GM18909 (cell line): ENCODE measurements around the gene PHKG2.
A peak's percentile ranks its signal among the peaks of the same experiment; 100 is the strongest.

Experiments used
- ATAC-seq: cut with Tn5 transposase; IDR thresholded peaks from one replicate; pipeline ENCODE4 v1.9.1; 2021; ENCODE audit warnings: mild to moderate bottlenecking; ENCODE audit not compliant: unreplicated experiment, poor library complexity

PHKG2 gene

GRCh38 chr16:30753596-30753995 is 5.4 kb downstream of the PHKG2 start:
- ATAC-seq = no peak

DNA sequence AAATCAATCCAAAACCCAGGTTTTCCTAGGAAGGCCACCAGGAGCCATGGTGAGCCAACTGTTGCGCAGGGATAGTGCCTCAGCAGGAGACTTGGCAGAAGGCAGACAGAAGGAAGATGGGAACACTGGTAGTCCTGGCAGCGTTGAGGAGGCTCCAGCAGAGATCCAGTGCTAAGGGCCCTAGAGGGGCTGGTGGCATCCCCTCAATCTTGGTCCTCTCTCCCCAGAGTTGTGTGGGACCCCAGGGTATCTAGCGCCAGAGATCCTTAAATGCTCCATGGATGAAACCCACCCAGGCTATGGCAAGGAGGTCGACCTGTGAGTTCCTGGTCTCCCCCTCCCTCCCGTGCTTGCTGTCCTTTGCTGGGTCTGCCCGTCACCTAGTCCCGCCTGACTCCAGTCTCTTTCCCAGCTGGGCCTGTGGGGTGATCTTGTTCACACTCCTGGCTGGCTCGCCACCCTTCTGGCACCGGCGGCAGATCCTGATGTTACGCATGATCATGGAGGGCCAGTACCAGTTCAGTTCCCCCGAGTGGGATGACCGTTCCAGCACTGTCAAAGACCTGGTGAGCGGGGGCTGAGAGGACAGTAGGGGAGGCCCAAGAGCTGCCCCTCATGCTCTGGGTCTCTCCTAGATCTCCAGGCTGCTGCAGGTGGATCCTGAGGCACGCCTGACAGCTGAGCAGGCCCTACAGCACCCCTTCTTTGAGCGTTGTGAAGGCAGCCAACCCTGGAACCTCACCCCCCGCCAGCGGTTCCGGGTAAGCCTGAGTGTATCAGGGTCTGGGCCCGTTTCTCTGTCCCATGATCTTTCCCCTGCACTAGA is 7.9 kb downstream of the PHKG2 start:
- ATAC-seq = no peak

DNA sequence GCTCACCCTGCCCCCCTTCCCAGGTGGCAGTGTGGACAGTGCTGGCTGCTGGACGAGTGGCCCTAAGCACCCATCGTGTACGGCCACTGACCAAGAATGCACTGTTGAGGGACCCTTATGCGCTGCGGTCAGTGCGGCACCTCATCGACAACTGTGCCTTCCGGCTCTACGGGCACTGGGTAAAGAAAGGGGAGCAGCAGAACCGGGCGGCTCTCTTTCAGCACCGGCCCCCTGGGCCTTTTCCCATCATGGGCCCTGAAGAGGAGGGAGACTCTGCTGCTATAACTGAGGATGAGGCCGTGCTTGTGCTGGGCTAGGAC is 8.5 kb downstream of the PHKG2 start:
- ATAC-seq = no peak

DNA sequence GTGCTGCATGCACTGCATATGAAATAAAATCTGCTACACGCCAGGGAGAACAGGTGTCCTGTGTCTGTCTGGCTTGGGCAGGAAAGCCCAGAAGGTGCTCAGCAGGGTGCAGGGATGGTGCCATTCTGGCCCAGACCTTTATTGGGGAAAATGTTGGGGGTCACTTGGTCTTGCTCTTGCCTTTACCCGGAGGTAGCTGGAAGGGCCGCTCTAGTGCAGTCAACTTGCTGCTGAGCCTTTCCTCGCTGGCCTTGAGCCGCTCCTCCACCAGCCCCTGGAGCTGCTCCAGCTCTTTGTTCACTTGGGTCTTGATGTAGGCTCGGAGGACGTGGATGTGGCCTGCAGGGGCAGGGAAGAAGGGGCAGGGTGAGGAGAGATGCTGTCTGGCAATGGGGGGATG is 9.1 kb downstream of the PHKG2 start:
- ATAC-seq = no peak

DNA sequence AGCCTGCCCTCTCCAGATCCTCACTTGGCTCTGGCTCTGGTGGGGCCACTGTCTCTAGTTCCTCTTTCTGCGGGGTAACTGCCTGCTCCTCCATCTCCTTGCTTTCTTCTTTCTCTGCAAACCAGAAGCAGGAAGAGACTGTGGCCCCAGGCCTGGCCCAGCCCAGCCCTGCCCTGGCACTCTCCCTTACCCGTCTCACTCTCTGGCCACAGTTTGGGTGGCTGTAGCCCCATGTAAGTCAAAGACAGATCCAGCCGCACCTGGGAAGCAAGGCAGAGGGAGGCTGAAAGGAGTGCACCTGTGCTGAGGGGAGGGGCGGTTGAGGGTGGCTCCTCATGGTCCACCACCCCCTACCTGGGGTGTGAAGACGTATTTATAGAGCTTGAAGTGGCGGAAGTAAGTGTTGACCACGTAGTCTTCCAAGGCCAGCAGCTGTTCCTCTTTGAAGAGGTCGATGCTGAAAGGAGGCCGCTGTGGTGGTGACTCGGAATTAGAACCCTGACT is 10.8 kb downstream of the PHKG2 start:
- no peak for ATAC-seq

- no peak for ATAC-seq
These were observed 11.9 kb downstream of the PHKG2 start for GRCh38 chr16:30760001-30760559.

GRCh38 chr16:30760577-30761426 is 12.6 kb downstream of the PHKG2 start:
- no peak for ATAC-seq

DNA sequence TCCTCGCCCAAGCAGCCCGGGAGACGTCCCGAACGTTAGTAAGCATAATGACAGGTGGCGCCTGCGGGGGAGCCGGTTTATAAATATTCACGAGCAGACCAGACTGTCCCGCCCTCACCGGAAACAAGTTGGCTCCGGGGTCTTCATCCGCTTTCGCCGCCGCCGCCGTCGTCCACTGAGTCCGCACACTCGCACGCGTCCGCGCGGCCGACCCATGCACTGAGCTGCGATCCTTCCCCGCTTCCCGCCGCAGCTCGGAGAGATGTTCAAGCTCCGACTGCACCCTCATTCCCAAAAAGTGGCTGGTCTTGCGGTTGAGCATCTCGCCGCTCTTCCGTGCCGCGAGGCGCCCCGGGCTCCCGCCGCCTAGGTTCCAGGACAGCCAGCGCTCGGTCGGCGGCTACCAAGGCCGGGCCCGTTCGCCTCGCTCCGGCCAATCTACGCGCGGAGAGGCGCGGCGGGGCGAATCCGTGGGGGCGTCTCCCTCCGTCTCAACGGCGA is 13.3 kb downstream of the PHKG2 start:
- peak; percentile 31 for ATAC-seq

GRCh38 chr16:30761928-30762902 is 14.0 kb downstream of the PHKG2 start, which contains the start of the genes CFAP119 and RNF40:
Gene CFAP119, minus strand, starts transcription at chr16:30762062. Its CDS starts 314 bp downstream, at chr16:30761748.
Gene RNF40, plus strand, starts transcription at chr16:30762322. Its CDS starts 224 bp downstream, at chr16:30762546.
- ATAC-seq = peak; percentile 89

DNA sequence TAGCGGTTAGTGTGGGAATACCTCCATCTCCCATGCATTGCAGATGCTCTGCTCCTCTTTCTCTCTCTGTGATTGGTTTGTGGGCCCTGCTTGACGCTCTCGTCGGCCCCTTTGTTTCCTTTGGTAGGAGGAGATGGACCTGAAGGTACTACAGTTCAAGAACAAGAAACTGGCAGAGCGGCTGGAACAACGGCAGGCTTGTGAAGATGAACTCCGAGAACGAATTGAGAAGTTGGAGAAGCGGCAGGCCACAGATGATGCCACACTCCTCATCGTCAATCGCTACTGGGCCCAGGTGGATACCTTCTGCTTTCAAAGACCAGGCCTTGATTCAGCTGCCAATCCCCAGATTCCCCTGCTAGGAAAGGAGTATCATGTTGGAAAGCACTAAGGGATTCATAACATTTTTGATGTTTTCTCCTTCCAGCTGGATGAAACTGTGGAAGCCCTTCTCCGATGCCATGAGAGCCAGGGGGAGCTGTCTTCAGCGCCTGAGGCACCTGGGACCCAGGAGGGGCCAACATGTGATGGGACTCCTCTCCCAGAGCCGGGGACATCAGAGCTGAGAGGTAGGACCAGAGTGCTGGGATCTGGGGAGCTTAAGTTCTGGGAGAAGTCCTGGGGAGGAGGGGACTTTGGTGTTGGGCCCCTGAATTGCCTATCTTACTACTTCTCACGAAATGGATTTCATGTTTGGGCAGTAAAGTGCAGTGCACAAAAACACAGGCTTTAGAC is 14.9 kb downstream of the PHKG2 start:
- no peak for ATAC-seq

- ATAC-seq = no peak
These were observed 15.9 kb downstream of the PHKG2 start for GRCh38 chr16:30764086-30764485.

DNA sequence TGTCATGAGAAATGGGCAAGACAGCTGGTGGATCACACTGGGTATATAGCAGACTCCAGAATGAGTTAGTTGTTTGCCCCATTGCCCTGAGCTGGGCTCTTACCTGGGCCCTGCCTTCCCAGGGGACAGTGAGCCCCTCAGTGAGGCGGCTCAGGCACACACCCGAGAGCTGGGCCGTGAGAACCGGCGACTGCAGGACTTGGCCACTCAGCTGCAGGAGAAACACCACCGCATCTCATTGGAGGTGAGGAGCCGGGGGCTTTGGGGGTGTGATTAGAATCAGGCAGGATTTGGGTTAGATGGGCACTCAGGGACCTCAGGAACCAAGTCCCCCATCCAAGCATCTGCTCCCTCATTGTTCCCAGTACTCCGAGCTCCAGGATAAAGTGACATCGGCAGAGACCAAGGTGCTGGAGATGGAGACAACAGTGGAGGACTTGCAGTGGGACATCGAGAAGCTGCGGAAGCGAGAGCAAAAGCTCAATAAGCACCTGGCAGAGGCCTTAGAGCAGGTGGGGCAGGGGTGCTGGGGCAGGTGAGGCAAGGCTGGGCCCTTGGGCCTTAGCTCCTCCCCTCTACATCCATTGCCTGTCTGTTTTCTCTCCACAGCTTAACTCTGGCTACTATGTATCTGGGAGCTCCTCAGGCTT is 16.7 kb downstream of the PHKG2 start:
- no peak for ATAC-seq

- no peak for ATAC-seq
These were observed 18.1 kb downstream of the PHKG2 start for GRCh38 chr16:30766206-30766932.

GRCh38 chr16:30766933-30767284 is 18.7 kb downstream of the PHKG2 start:
- ATAC-seq = no peak

DNA sequence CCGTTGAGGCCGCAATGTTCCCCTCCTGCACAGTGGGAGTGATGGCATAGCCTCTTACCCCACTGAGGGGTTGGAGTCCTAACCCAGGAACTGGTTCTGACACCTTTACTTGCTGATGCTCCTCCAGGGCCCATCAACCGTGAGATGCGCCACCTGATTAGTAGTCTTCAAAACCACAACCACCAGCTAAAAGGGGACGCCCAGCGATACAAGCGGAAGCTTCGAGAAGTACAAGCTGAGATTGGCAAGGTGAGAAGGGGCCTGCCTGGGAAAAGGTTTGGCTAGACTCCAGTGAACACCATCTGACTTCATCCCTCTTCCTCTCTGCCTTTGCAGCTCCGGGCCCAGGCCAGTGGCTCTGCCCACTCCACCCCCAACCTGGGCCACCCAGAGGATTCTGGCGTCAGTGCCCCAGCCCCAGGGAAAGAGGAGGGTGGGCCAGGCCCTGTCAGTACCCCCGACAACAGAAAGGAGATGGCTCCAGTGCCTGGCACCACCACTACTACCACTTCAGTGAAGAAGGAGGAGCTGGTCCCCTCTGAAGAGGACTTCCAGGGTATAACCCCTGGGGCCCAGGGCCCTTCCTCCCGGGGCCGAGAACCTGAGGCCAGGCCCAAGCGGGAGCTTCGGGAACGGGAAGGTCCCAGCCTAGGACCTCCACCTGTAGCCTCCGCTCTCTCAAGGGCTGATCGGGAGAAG is 19.7 kb downstream of the PHKG2 start:
- no peak for ATAC-seq

DNA sequence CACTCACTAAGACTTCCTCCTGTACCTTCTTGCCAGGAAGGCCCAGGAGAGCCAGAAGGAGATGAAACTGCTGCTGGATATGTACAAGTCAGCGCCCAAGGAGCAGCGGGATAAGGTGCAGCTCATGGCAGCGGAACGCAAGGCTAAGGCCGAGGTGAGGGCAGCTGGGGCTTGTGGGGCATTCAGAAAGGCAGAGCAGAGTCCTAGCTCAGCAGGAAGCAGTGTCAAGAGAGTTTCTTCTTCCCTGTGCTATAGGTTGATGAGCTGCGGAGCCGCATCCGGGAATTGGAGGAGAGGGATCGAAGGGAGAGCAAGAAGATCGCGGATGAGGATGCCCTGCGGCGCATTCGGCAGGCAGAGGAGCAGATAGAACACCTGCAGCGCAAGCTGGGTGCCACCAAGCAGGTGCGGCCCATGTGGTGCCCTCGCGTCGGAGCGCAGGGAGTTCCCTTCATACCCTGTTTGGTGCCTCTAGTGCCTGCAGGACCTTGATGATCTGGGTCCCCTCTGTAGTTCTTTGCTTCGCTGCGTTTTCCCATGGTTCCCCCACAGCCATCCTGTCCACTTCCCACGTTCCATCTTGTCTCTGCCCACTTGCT is 20.5 kb downstream of the PHKG2 start:
- no peak for ATAC-seq
